Measurements from ENCODE around the gene TMPRSS11D. TPM values are rescaled to one million over a fixed set of nuclear protein-coding genes. Genes with fewer than 3 reads are reported as not detected.

The TMPRSS11D gene
- total RNA-seq, 2 donors from 2014 or later: not detected

GRCh38 chr4:67880866-67881610 lies 2.8 kb downstream of the TMPRSS11D start:
- Mint-ChIP-seq H3K27me3 (peaks cover 9% of the 10 kb centered on the region), H3K4me3 (no peak overlapping the region), H3K36me3 (ENCODE audit: low read depth) (no peaks in the 10 kb centered on the region), H3K27ac (no peak overlapping the region), H3K4me1 (no peaks in the 10 kb centered on the region)
- no peak for ATAC-seq
- no peak for DNase-seq
- no peaks in the 10 kb centered on the region for H3K9me3 ChIP-seq (ENCODE audit: control insufficient read depth, low read length, poor library complexity, severe bottlenecking)

- no peaks in the 10 kb centered on the region for H3K4me1 Mint-ChIP-seq
- no peaks in the 10 kb centered on the region for H3K36me3 Mint-ChIP-seq (ENCODE audit: low read depth)
Measured at GRCh38 chr4:67879486-67879885, 4.3 kb downstream of the TMPRSS11D start.

GRCh38 chr4:67877086-67877485 lies 6.7 kb downstream of the TMPRSS11D start:
- no peaks in the 10 kb centered on the region for H3K9me3 ChIP-seq (ENCODE audit: control insufficient read depth, low read length, poor library complexity, severe bottlenecking)
- DNase-seq (no peak), ATAC-seq (no peak)
- Mint-ChIP-seq H3K36me3 (ENCODE audit: low read depth) (no peaks in the 10 kb centered on the region), H3K27me3 (peaks cover 6% of the 10 kb centered on the region), H3K27ac (no peak overlapping the region), H3K4me1 (no peaks in the 10 kb centered on the region), H3K4me3 (no peak overlapping the region)

More at GRCh38 chr4:67879486-67879885, 4.3 kb downstream of the TMPRSS11D start:
- DNase-seq: no peak
- peaks cover 6% of the 10 kb centered on the region for H3K27me3 Mint-ChIP-seq
- no peaks in the 10 kb centered on the region for H3K9me3 ChIP-seq (ENCODE audit: control insufficient read depth, low read length, poor library complexity, severe bottlenecking)
- H3K27ac Mint-ChIP-seq: no peak overlapping the region
- no peak for ATAC-seq
- H3K4me3 Mint-ChIP-seq: no peak overlapping the region

- Mint-ChIP-seq H3K27me3 (no peaks in the 10 kb centered on the region), H3K36me3 (ENCODE audit: low read depth) (no peaks in the 10 kb centered on the region), H3K4me1 (no peaks in the 10 kb centered on the region), H3K4me3 (no peak overlapping the region), H3K27ac (no peak overlapping the region)
- no peaks in the 10 kb centered on the region for H3K9me3 ChIP-seq (ENCODE audit: control insufficient read depth, low read length, poor library complexity, severe bottlenecking)
- DNase-seq (no peak), ATAC-seq (no peak)
Measured at GRCh38 chr4:67874986-67875385, 8.8 kb downstream of the TMPRSS11D start.

- no peaks in the 10 kb centered on the region for H3K4me1 Mint-ChIP-seq
- H3K36me3 Mint-ChIP-seq (ENCODE audit: low read depth): no peaks in the 10 kb centered on the region
- no peak overlapping the region for H3K27ac Mint-ChIP-seq
- H3K4me3 Mint-ChIP-seq: no peak overlapping the region
- ATAC-seq (no peak), DNase-seq (no peak)
- no peaks in the 10 kb centered on the region for H3K27me3 Mint-ChIP-seq
- no peaks in the 10 kb centered on the region for H3K9me3 ChIP-seq (ENCODE audit: control insufficient read depth, low read length, poor library complexity, severe bottlenecking)
Measured at GRCh38 chr4:67873116-67873515, 10.7 kb downstream of the TMPRSS11D start.

GRCh38 chr4:67871867-67872266 lies 11.9 kb downstream of the TMPRSS11D start:
- no peaks in the 10 kb centered on the region for H3K36me3 Mint-ChIP-seq (ENCODE audit: low read depth)
- no peak for DNase-seq
- ATAC-seq: no peak

GRCh38 chr4:67869580-67870190 lies 14.1 kb downstream of the TMPRSS11D start:
- H3K4me3 Mint-ChIP-seq: no peak overlapping the region
- ATAC-seq (no peak), DNase-seq (no peak)
- H3K36me3 Mint-ChIP-seq (ENCODE audit: low read depth): no peaks in the 10 kb centered on the region
- H3K9me3 ChIP-seq (ENCODE audit: control insufficient read depth, low read length, poor library complexity, severe bottlenecking): no peaks in the 10 kb centered on the region
- no peaks in the 10 kb centered on the region for H3K4me1 Mint-ChIP-seq
- H3K27me3 Mint-ChIP-seq: no peaks in the 10 kb centered on the region
- H3K27ac Mint-ChIP-seq: no peak overlapping the region

More at GRCh38 chr4:67871867-67872266, 11.9 kb downstream of the TMPRSS11D start:
- Mint-ChIP-seq H3K27me3 (no peaks in the 10 kb centered on the region), H3K27ac (no peak overlapping the region), H3K4me1 (no peaks in the 10 kb centered on the region), H3K4me3 (no peak overlapping the region)
- H3K9me3 ChIP-seq (ENCODE audit: control insufficient read depth, low read length, poor library complexity, severe bottlenecking): no peaks in the 10 kb centered on the region

GRCh38 chr4:67861513-67861912 lies 22.3 kb downstream of the TMPRSS11D start:
- Mint-ChIP-seq H3K27ac (no peak overlapping the region), H3K4me1 (no peaks in the 10 kb centered on the region), H3K36me3 (ENCODE audit: low read depth) (no peaks in the 10 kb centered on the region), H3K27me3 (peaks cover 6% of the 10 kb centered on the region), H3K4me3 (no peak overlapping the region)
- no peaks in the 10 kb centered on the region for H3K9me3 ChIP-seq (ENCODE audit: control insufficient read depth, low read length, poor library complexity, severe bottlenecking)
- ATAC-seq (no peak), DNase-seq (no peak)

- Mint-ChIP-seq H3K4me1 (no peaks in the 10 kb centered on the region), H3K27ac (no peak overlapping the region), H3K36me3 (ENCODE audit: low read depth) (no peaks in the 10 kb centered on the region), H3K27me3 (no peaks in the 10 kb centered on the region), H3K4me3 (no peak overlapping the region)
- H3K9me3 ChIP-seq (ENCODE audit: control insufficient read depth, low read length, poor library complexity, severe bottlenecking): no peaks in the 10 kb centered on the region
- no peak for DNase-seq
- no peak for ATAC-seq
Measured at GRCh38 chr4:67853336-67853735, 30.5 kb downstream of the TMPRSS11D start.

GRCh38 chr4:67820903-67821302 lies 62.9 kb downstream of the TMPRSS11D start:
- H3K27me3 Mint-ChIP-seq: no peaks in the 10 kb centered on the region
- H3K4me1 Mint-ChIP-seq: no peaks in the 10 kb centered on the region
- DNase-seq (no peak), ATAC-seq (no peak)
- H3K4me3 Mint-ChIP-seq: no peak overlapping the region
- no peaks in the 10 kb centered on the region for H3K9me3 ChIP-seq (ENCODE audit: control insufficient read depth, low read length, poor library complexity, severe bottlenecking)
- H3K27ac Mint-ChIP-seq: no peak overlapping the region
- no peaks in the 10 kb centered on the region for H3K36me3 Mint-ChIP-seq (ENCODE audit: low read depth)

GRCh38 chr4:67810011-67810410 lies 73.8 kb downstream of the TMPRSS11D start:
- Mint-ChIP-seq H3K36me3 (ENCODE audit: low read depth) (no peaks in the 10 kb centered on the region), H3K27me3 (no peaks in the 10 kb centered on the region), H3K4me3 (no peak overlapping the region), H3K4me1 (no peaks in the 10 kb centered on the region), H3K27ac (no peak overlapping the region)
- ATAC-seq (no peak), DNase-seq (no peak)
- H3K9me3 ChIP-seq (ENCODE audit: control insufficient read depth, low read length, poor library complexity, severe bottlenecking): no peaks in the 10 kb centered on the region

- no peak overlapping the region for H3K4me3 Mint-ChIP-seq
- DNase-seq: no peak
- no peaks in the 10 kb centered on the region for H3K36me3 Mint-ChIP-seq (ENCODE audit: low read depth)
- no peak overlapping the region for H3K27ac Mint-ChIP-seq
- no peaks in the 10 kb centered on the region for H3K27me3 Mint-ChIP-seq
- H3K4me1 Mint-ChIP-seq: no peaks in the 10 kb centered on the region
- no peak for ATAC-seq
- no peaks in the 10 kb centered on the region for H3K9me3 ChIP-seq (ENCODE audit: control insufficient read depth, low read length, poor library complexity, severe bottlenecking)
Measured at GRCh38 chr4:67809502-67809901, 74.3 kb downstream of the TMPRSS11D start.

GRCh38 chr4:67796810-67797209 lies 87.0 kb downstream of the TMPRSS11D start:
- H3K27me3 Mint-ChIP-seq: no peaks in the 10 kb centered on the region
- H3K9me3 ChIP-seq (ENCODE audit: control insufficient read depth, low read length, poor library complexity, severe bottlenecking): no peaks in the 10 kb centered on the region
- no peak for ATAC-seq
- H3K36me3 Mint-ChIP-seq (ENCODE audit: low read depth): peaks cover 2% of the 10 kb centered on the region
- no peak for DNase-seq
- no peaks in the 10 kb centered on the region for H3K4me1 Mint-ChIP-seq
- no peak overlapping the region for H3K27ac Mint-ChIP-seq
- no peak overlapping the region for H3K4me3 Mint-ChIP-seq

- Mint-ChIP-seq H3K27ac (no peak overlapping the region), H3K36me3 (ENCODE audit: low read depth) (peaks cover 2% of the 10 kb centered on the region), H3K4me1 (no peaks in the 10 kb centered on the region), H3K27me3 (no peaks in the 10 kb centered on the region), H3K4me3 (no peak overlapping the region)
- DNase-seq: no peak
- ATAC-seq: no peak
- no peaks in the 10 kb centered on the region for H3K9me3 ChIP-seq (ENCODE audit: control insufficient read depth, low read length, poor library complexity, severe bottlenecking)
Measured at GRCh38 chr4:67790721-67791120, 93.1 kb downstream of the TMPRSS11D start.

Data from T-helper 17 cell (primary cell).